ENCODE measurements around the gene ACAP3.
"Not testable (repeated sequence)": the region's sequence is repeated elsewhere in the genome, so short reads cannot be mapped to it uniquely, and the experiment has no call there.

Gene ACAP3

DNA sequence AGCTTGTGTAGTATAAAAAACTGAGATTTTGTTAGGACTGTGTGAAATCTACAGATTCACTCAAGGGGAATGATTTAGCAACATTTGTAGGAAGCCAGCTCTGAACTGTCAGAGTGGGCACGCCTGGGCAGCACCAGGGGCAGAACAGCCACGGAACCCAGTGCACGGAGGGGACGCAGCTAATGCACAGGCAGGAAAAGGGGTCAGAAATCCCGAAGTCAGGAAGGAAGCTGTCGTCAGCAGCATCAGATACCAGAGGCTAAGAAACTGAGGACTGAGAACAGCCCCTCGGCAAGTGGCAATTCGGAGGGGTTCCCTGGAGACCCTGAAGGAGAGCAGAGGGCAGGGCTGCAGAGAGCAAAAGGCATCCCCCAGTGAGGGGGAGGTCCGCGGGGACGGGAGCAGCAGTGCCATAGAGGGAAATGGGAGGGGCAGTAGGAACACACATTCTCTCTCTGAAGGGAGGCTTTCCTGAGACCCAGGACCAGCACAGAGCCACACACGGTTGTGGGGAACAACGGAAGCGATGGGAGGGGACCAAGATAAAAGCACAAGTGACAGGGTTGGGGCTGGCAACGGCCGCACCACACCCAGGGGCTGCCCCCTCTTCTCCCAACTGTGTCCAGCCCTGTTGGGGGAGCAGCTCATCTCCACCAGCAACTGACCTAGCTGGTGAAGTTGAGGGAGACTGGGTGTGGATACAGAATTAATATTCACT lies 46.7 kb downstream of the ACAP3 start:
- DNase-seq, result no peak

DNA sequence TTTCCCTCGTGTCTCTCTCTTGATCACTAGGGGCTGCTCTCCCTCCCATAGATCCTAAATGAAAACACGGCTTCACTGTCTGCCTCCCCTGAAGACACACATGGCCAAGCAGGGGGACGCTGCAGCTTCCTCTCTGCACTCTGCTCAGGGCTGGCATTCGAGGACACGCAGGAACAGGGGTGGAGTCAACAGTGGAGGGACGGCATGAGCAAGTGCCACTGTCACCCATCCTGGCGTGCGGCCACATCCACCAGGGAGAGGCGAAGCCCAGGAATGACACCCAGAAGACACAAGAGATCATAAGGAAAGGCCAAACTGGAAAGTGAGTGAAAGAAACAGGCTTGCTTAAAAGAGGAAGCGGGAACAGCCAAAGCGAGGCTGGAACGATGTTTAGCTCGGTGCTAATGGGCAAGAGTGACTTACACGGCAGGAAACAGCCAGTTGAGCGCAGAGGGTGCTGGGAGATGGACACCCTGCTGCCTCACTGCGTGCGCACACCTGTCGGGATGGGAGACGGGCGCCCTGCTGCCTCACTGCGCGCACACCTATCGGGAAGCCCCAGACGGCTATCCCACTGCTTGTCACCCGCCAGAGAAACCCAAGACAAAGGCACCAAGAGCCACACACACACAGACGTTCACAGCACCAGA lies 47.7 kb downstream of the ACAP3 start:
- DNase-seq, result no peak

DNA sequence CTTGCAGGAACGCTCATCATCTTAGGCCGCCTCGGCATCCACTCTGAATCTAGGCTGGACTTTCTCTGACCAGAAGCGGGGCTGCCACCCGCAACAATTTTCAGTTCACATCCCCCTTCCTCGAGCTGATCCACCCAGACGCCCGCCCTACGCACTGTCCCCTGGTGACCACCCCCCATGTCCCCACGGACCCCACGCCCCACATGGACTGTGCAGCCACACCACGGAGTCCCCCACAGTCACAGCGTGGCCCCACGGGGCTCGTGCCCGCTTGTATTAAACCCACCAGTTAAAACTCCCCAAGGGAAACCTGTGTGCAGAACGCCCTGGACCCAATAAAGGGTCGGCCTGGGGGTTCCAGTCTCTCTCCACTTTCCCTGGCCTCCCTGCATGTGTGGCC lies 48.2 kb downstream of the ACAP3 start:
- no peak for DNase-seq

DNA sequence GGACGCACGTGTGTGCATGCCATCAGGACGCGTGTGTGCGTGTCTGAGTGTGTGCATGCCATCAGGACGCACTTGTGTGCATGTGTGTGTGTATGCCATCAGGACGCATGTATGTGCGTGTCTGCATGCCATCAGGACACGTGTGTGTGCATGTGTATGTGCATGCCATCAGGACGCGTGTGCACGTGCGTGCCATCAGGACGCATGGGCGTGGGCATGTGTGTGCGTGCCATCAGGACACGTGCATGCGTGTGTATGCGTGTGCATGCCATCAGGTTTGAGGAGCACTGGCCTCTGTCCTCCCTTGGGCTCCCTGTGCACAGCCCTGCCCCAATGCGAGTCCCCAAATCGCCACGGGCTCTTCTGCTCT lies 48.6 kb downstream of the ACAP3 start:
- no peak for DNase-seq

DNA sequence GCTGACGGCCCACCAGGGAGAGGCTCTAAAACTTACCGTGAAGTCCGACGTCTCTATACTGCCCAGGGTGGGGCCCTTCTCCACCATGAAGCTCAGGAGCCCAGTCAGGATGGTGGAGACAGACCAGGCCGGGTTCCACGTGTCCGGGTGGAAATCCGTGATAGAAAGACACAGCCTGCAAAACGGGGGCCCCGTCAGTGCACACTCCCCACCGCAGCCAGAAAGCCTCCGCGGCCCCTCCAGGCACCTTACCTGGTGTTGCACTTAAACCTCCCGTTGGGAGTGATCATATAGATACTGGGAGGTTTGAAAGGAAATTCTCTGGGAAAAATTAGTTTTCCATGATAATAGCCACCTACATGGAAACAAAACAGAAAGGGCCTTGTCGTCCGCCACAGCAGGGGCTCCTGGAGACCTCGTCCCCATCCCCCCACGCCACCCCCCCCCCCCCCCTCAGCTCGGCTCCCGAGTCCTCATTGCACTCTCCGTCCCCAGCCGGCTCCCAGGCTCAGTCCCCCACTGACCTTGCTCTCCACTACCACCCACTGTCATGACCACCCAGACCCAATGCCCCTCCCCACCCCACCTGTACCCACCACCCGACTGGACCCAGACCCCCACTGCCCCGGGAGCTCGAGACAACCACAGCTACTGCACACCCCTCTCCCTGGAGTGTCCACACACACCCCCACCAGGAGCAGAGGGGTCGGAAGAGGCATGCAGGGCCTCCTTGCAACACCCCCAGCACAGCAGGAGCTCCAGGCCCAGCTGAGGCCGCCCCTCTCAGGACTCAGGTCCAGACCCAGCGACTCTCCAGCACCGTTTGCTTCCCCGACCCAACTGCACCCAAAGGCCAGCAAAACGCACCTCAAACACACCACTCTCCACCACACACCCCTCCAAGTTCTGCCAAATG lies 50.5 kb downstream of the ACAP3 start:
- DNase-seq, result no peak

DNA sequence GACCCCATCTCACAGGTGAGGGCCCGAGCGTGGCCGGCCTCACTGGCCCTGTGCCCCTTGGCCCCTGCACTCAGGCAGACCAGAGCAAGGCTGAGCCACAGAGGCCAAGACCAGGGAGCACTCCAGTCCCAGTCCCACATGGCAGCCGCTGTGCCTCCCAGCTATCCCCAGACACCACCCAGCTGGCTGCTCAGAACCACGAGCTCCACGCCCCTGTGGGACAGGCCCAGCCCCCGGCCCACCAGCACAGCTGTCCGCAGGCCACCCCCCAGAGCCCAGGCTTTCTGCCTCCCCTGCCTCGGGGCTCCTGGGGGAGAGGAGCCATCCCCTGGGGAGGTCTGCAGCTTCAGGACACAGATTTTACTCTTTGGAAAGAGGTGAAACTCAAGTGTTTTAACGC lies 52.1 kb downstream of the ACAP3 start:
- DNase-seq, result no peak

DNA sequence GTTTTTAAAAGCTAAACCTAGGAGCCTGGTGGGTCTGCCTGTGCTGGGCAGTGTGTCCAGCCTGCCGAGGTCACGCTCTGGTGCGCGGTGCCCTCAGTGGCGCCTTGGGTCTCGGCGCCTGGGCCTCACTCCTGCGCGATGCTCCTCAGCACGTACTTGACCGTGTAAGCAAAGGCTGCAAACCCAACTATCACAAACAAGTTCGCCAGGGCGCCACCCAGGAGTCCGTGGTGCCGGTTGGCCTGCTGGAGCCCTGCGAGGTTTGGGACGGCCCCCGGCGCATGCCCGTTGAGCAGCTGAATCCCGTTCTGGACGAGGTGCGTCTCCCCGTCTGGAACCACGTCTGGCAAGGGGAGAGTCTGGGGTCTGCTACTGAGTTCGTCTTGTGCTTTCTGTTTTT lies 52.7 kb downstream of the ACAP3 start:
- no peak for DNase-seq

DNA sequence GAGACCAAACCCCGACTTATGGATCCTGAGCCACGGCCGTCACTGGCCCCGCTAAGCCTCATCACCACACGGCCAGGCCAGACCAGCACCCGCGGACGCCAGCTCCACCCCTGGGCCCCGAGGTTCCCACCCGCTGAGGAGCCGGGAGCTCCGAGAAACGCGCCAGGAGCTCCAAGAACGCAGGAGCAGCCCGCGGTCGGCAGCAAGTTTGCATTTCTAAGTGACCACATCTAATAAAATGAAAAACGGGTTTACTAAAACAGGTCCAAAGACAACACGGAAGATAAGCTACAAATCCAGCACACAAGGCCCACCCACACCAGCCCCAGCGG lies 53.1 kb downstream of the ACAP3 start:
- DNase-seq, result no peak

DNA sequence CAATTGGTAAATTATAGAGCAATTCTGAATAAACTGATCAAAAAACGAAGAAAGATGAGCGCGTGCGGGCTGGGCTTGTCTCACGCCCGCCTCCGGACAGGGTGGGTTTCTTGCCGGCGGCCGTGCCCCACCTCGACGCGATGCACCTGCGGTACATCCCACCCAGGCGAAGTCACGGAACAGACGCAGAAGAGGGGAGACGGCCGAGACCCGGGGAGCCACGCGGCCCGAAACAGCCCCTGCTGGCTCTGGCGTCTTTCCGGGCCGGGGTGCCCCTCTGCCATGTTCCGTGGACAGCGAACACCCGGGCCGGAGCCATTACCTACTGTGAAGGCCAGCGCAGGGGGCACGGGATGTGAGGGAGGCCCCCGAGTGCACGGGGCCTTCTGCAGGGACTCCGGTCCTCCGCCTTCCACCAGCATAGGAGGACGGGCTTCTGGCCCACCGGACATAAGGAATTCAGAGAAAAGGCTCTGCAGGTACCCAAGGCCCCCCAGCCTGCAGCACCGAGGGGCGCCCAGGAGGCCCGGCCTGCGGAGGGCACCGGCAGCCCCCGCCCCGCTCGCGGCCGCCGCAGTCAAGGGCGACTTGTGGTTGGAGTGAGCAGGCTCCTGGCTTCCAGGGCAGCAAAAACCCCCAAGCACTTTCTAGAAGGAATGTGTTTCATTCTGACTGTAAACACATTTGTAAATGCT lies 53.6 kb downstream of the ACAP3 start:
- DNase-seq, result no peak

DNA sequence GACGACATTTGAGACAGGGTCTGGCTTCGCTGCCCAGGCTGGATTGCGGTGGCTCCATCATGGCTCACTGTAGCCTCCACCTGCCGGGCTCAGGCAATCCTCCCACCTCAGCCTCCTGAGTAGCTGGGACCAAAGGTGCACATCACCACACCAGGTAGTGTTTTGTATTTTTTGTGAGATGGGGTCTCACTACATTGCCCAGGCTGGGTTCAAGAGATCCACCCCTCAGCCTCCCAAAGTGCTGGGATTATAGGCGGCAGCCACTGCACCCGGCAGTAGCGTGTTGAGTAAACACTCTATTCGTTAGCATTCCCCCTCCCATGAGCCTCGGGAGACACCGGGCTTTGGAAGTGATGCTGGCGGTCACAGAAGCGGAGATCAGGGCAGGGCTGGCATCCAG lies 54.4 kb downstream of the ACAP3 start:
- DNase-seq, result no peak

DNA sequence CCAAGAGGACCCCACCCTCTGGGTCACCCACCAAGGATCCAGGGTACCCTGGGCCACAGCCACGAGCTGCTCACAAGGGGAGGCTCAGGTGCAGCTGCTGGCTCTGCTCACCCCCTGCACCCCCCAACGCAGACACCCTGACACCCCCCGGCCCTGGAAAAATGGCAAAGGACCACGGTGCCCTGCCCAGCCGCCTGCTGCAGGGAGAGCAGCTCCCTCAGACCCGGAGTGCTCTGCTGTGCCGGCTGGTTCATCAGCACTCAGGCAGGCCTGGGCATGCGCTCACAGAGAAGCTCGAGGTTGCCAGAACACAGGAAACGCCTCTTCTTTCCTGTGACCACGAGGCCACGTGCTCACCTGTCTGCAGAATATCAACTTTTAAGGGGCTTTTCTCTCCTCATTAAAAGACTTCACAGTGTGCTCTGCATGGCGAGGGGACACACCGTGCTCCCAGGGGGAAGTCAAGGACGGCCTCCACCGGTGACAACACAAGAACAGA lies 56.9 kb downstream of the ACAP3 start:
- DNase-seq, result no peak

DNA sequence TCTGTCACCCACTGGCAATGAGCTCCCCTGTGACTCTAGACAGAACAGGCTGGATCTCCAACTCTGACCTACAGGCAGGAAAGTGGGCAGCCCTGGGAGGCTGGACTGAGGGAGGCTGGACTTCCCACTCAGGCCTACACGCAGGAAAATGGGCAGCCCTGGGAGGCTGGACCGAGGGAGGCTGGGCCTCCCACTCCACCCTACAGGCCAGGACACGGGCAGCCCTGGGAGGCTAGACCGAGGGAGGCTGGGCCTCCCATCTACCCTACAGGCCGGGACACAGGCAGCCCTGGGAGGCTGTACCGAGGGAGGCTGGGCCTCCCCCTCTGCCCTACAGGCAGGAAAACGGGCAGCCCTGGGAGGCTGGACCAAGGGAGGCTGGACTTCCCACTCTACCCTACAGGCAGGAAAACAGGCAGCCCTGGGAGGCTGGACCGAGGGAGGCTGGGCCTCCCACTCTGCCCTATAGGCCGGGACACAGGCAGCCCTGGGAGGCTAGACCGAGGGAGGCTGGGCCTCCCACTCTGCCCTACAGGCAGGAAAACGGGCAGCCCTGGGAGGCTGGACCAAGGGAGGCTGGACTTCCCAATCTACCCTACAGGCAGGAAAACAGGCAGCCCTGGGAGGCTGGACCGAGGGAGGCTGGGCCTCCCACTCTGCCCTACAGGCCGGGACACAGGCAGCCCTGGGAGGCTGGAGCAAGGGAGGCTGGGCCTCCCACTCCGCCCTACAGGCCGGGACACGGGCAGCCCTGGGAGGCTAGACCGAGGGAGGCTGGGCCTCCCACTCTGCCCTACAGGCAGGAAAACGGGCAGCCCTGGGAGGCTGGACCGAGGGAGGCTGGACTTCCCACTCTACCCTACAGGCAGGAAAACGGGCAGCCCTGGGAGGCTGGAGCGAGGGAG lies 59.5 kb downstream of the ACAP3 start:
- not testable (repeated sequence) for DNase-seq

DNA sequence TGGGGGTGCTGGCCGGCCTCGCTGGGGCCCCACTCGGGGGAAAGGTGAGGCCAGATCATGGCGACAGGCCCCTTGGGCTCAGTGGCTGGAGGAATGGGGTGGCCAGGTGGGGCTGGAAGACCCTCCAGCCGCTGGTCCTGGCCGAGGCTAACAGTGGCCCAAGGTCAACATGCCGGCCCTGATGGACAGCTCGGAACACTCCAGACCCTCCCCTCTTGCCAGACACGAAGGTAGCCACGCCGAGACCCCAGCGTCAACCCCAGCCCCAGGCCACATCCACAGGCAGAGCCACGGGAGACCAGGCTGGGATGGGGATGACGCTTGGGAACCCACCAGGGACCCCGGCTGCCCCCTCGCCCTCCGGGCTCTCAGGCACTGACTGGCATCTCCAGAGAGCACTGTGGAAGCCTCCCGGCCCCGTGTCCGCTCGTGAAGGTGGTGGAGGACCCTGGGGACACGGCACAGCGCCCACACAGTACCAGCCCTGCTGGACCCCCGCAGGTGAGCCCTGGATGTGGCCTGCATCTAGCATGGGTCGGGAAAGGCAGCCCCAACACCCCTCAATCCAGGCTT lies 60.3 kb downstream of the ACAP3 start:
- DNase-seq, result no peak

DNA sequence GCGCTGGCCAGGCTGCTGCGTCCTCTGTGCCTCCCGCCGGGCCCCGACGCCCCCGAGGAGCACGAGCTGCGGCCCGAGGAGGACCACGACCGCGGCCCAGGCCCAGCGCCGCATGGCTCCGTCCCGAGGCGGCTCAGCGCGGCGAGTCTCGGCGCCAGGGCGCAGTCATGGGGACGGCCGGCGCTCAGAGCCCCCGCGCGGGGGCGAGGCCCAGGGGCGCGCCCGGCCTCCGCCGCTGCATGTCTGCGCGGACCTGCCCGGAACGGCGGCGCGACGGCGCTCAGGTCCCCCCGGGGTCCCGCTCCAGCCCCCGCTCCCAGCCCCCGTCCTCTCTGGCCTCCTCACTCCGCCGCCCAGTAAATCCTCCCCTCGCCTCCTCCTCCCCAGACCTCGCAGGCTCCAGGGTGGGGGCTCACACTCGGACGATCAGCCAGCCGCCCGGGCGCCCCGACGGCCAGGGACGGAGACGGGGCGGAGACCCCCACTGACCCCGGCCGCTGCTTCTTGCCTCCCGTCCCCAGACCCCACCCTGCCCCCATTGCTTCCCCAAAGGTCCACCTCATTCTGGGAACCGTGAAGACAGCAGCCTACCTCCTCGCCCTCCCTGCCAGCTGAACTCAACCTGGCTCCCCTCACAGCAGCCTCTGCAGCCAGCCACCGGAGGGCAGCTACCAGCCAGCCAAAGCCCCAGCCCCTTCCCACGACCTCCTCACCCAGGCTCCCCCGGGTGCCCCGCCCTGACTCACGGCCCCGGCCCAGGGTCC lies 61.0 kb downstream of the ACAP3 start, which contains the start of gene C1QTNF12:
Gene C1QTNF12 (minus strand): TSS at position 146 of the 764 bp plus-strand sequence. CDS start 32 bp downstream, at position 114.
- no peak for DNase-seq

DNA sequence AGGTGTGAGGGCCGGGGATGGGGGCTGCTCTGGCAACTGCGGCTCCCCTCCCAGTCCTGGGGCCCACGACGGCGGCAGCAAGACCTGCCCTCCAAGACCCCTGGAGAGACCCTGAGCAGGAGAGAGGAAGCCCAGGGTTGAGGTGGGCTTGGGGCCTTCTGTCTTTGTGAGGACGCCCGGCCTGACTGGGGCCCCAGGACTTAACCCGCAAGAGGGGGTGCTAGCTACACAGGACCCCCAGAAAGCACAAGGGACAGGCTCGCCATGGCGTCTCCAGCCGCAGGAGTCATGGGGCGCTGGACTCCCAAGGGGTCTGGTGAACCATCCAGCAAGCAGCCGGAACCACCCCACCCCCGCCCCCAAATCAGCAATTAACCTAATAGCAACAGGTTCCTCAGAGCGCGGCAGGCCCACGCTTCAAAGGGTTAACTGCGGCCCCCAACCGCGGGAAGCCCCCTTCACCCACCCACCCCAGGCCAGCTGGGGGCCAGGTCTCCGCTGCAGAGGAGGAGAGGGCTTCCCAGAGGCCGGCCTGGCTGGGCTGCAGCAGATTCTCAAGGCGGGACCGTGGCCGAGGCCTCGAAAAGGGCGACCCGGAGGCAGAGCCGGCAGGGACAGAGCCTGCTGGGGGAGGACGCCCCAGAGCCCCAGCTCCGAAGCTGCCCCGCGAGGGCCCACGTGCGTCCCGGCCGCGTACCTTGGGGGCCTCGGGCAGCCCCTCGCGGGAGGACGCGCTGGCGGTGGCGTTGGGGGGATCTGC lies 61.7 kb downstream of the ACAP3 start:
- no peak for DNase-seq

DNA sequence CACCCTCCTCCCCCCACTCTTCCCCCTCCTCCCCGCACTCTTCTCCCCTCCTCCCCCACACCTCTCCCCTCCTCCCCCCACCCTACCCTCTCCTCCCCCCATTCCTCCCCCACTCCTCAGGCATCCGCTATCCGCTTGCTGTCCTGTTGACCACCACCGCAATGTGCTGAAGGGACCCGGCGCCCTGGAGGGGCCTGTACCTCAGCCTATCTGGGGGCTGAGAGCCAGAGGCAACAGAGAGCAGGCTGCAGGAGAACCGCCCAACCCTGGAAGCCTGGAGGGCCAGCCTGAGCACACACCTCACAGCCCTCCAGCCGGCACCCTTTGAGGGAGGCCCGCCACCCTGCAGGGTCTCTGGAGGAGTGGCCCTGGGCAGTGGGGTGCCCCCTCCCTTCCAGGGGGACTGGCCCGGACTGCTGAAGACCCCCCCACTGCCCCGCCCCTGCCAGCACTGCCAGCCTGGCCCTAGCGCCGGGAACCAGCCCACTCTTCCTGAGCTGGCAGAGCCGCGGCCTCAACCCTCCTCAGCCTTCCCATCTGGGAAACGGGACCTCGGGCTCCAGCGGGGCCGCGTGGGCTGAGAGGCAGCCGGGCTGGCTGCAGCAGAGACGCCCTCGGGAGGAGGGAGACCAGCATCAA lies 62.4 kb downstream of the ACAP3 start:
- DNase-seq, result peak; percentile 42

DNA sequence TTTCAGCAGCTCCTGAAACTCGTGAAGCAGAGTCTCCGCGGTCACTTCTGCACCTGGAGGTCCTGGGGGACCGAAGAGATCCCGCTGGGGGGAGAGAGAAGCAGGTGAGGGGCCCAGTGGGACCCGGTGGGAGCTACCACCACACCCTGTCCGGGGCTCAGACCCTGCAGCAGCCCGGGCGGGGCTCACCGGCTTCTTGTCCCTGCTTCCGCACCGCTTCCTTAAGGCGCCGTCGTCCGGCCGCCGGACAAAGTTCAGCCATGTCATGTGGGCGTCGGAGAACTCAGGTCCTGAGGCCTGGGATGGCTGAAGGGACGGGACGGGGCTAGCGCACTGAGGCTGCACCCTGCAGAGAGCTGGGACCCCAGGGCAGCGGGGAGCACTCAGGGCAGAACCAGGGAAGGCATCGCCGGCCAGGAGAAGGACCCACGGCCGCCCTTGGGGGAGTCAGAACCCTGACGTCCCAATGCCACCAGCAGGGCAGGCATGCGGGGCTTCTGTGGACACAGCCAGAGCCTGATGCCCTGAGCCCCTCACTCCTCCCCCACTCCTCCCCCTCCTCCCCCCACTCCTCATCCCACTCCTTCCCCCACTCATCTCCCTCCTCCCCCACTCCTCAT lies 63.4 kb downstream of the ACAP3 start:
- no peak for DNase-seq

DNA sequence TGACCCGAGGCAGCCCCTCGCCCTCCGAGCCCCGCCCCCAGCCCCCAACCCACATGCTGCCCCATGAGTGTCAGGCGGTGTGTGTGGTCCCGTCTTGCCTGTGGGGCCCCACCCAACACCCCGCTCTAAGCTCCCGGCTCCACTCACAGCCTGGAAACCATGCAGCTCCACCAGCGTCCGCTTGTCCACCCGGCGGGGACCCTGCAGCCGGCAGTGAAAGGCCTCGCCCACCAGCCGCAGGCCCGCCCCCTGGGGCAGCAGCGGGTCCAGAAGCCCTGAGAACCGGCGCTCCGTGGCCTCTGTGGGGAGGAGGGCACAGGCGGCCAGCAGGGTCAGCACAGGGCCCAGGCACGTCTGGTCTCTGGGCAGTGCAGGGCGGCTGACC lies 63.9 kb downstream of the ACAP3 start:
- no peak for DNase-seq

DNA sequence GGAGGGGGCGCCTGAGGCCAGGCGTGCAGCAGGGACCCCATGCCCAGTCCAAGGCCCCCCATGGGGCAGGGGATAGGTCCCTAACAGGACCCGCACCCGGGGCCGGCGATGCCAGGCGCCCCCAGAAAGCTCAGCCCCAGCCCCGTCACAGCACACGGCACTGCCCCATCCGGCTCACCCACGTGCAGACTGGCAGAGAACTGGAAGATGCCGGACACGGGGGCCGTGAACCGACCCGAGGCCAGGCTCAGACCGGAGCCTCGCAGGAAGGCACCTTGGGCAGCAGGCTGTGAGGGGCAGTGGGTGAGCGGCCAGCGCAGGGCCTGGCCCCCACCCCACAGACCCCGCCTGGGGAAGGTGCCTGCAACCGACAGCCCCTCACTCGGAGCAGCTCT lies 64.5 kb downstream of the ACAP3 start:
- DNase-seq, result no peak

Data from NCI-H82 (cell line).